AG04450 (cell line): ENCODE measurements around the gene CXCR1. TPM values are rescaled to one million over a fixed set of nuclear protein-coding genes. Genes with fewer than 3 reads are reported as not detected.

Experiments
- CTCF ChIA-PET: fragments of 300-600, 350-600 bp; formaldehyde crosslinking; extraction: SDS; loops from one replicate; lab custom pipeline; 2022; ENCODE audit warnings: antibody characterized with exemption, inconsistent platforms; lab: Charles Lee
- POLR2A ChIA-PET: fragments of 350-600 bp; formaldehyde crosslinking; extraction: SDS; loops from one replicate; lab custom pipeline; 2021; ENCODE audit warnings: antibody characterized with exemption, inconsistent platforms; lab: Yijun Ruan, JAX
- DNase-seq: peaks from one replicate; pipeline ENCODE4 v3.0.0-alpha.2; 2011; ENCODE audit warnings: low read depth, low spot score
- H3K27ac ChIP-seq: one replicate; pipeline ENCODE4 v1.5.1; 2012; ENCODE audit warnings: low read depth, low read length, control low read depth
- H3K27me3 ChIP-seq: one replicate; pipeline ENCODE4 v1.6.0; 2012; ENCODE audit warnings: low read length; ENCODE audit not compliant: control insufficient read depth, insufficient read depth
- H3K4me3 ChIP-seq: 2 replicates; pipeline ENCODE4 v1.5.1; 2011; ENCODE audit warnings: mild to moderate bottlenecking, low read depth, low read length, control low read depth
- H3K9me3 ChIP-seq: 2 replicates; pipeline ENCODE4 v1.5.1; 2012; ENCODE audit warnings: low read length; ENCODE audit not compliant: control insufficient read depth, insufficient read depth
- polyA plus RNA-seq: library from polyadenylated mRNA; depleted of rRNA; stranded (reverse); fragments of >200 nt; gene quantifications from 2 replicates; pipeline ENCODE4 v1.2.3, GENCODE V29; 2011
- TF ChIP-seq, protein P1 (sequence below): IDR thresholded peaks from 2 replicates; pipeline ENCODE4 v1.5.1; 2011; ENCODE audit warnings: low read depth, low read length, control low read depth, inconsistent platforms

Gene CXCR1
- polyA plus RNA-seq, 1 experiment = not detected

DNA sequence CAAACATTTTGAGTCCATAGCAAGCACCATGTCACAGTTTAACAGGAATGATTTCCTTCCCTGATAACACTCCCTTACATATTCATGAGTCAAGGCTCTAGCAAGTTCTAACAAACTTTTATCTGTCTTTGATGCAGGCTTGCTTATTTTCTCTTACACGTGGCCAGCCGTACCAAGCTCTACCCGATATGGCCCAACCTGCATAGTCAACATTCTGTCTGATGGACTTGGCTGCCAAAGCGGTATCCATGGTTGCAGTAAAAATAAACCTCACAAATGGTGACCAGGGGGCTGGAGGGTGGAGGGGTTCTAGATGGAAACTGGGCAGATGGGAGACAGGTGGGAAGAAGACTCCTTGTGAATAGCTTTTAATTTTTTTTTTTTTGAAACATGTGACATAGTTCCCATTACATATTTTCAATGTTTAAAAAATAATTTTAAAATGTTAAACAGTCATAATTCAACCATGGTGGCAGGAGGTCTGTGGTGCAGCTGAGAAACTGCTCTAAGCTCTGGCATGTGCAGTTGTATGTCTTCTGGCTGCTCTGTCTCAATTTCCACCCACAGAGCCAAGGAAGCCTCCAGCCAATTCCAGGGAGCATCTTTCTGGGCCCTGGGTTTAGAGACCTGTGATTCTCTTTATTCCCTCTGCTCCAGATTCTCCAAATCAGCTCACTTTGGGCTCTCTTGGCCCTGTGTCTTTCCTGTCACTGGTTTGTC is 20.7 kb upstream of the CXCR1 start:
- no peaks in the 10 kb centered on the region for H3K9me3 ChIP-seq
- TF ChIP-seq, protein P1, sequence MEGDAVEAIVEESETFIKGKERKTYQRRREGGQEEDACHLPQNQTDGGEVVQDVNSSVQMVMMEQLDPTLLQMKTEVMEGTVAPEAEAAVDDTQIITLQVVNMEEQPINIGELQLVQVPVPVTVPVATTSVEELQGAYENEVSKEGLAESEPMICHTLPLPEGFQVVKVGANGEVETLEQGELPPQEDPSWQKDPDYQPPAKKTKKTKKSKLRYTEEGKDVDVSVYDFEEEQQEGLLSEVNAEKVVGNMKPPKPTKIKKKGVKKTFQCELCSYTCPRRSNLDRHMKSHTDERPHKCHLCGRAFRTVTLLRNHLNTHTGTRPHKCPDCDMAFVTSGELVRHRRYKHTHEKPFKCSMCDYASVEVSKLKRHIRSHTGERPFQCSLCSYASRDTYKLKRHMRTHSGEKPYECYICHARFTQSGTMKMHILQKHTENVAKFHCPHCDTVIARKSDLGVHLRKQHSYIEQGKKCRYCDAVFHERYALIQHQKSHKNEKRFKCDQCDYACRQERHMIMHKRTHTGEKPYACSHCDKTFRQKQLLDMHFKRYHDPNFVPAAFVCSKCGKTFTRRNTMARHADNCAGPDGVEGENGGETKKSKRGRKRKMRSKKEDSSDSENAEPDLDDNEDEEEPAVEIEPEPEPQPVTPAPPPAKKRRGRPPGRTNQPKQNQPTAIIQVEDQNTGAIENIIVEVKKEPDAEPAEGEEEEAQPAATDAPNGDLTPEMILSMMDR = no peak
- ChIA-PET POLR2A (no interaction called here), CTCF (interaction anchor here (0.6 to 1.5 kb wide), 6 partner anchors 14 to 273 kb away, joined by 3 to 5 read pairs (median 4); no protein-coding TSS in a partner anchor)
- no peak for DNase-seq
- H3K27ac ChIP-seq = no peak overlapping the region
- no peak overlapping the region for H3K4me3 ChIP-seq
- H3K27me3 ChIP-seq = peaks cover 14% of the 10 kb centered on the region

DNA sequence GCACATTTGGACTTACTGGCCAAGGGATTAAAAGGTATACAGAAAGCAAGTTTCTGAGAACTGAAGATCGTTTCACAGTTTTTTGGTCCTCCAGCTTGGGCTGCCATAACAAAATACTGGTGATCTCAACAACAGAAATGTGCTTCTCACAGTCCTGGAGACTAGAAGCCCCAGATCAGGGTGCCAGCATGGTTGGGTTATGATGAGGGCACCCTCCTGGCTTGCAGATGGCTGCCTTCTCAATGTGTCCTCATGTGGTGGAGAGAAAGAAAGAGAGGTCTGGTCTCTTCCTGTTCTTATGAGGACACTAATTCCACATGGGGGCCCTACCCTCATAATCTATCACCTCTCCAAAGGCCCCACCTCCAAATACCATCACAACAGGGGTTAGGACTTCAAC is 20.1 kb upstream of the CXCR1 start:
- POLR2A ChIA-PET = no interaction called here
- CTCF ChIA-PET = interaction anchor here (1.4 to 1.5 kb wide), 2 partner anchors 72 to 274 kb away, joined by 3 to 5 read pairs; no protein-coding TSS in a partner anchor
- Histone ChIP-seq H3K27me3 (peaks cover 11% of the 10 kb centered on the region), H3K9me3 (no peaks in the 10 kb centered on the region), H3K27ac (no peak overlapping the region), H3K4me3 (no peak overlapping the region)
- TF ChIP-seq, protein P1 = no peak
- no peak for DNase-seq

DNA sequence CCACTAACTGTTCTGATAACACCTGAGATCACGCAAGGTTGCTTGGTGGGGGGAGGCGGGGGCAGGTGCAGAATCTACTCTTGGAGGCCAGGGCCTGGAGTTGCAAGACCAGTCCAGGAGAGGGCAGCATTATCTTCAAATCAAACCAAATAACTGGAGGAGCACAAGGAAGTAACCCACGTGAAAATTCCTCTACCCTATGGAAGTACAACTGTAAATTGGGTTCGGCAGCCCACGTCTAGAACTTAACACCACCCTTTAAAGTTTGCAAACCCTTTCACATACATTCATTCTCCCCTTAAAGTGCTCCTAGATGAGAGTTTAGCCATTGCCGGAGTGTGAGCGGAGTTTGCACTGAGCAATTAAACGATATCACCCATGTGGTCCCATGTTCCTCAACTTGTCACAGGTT is 19.6 kb upstream of the CXCR1 start:
- H3K4me3 ChIP-seq = no peak overlapping the region
- ChIA-PET POLR2A (no interaction called here), CTCF (no interaction called here)

DNA sequence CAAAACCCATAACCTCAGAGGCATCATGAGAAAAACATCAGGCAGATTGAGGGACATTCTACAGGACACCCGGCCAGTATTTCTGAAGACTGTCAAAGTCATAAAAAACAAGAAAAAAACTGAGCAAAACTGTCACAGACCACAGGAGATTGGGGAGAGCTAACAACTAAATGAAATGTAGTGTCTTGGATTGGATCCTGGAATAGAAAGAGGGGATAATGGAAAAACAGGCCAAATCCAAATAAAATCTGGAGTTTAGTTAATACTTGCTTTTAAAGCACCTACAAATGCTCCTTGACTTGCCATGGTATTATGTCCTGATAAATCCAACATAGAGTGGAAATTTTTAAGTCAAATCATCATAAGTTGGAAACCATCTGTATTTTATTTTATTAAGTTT is 17.6 kb upstream of the CXCR1 start:
- CTCF ChIA-PET = no interaction called here
- POLR2A ChIA-PET = no interaction called here
- no peaks in the 10 kb centered on the region for H3K9me3 ChIP-seq
- H3K27me3 ChIP-seq = peaks cover 23% of the 10 kb centered on the region
- H3K27ac ChIP-seq = no peak overlapping the region
- DNase-seq = no peak
- TF ChIP-seq, protein P1 = no peak
- no peak overlapping the region for H3K4me3 ChIP-seq

More for the DNA sequence above, 19.6 kb upstream of the CXCR1 start:
- peak; percentile 37 for DNase-seq
- no peak overlapping the region for H3K27ac ChIP-seq
- peaks cover 11% of the 10 kb centered on the region for H3K27me3 ChIP-seq
- no peaks in the 10 kb centered on the region for H3K9me3 ChIP-seq
- TF ChIP-seq, protein P1 = peak; percentile 81

DNA sequence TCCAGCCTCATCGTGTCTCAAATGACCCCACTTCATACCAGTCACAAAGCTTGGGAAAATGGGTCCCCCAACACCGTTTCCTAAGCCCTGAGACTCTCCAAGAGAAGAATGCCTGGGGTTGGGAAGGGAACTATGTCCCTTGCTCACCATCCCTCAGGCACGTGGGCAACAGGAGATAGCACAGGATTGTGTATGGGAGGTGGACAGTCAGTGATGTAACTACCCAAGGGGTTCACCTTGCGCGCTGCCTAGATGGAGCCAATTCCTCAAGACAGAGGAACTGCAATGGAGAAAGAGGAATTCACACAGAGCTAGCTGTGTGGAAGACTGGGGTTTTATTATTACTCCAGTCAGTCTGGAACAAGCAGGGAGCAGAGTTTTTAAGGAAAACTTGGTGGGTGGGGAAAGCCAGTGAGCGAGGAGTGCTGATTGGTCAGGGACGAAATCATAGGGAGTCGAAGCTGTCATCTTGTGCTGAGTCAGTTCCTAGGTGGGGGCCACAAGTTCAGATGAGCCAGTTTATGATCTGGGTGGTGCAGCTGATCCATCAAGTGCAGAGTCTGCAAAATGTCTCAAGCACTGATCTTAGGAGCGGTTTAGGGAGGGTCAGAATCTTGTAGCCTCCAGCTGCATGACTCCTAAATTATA is 13.8 kb upstream of the CXCR1 start:
- peaks cover 19% of the 10 kb centered on the region for H3K27me3 ChIP-seq
- no peaks in the 10 kb centered on the region for H3K9me3 ChIP-seq
- TF ChIP-seq, protein P1 = no peak
- DNase-seq = no peak
- no peak overlapping the region for H3K27ac ChIP-seq
- CTCF ChIA-PET = interaction anchor here (0.6 kb wide), 1 partner anchor 1703 kb away, joined by 3 read pairs; no protein-coding TSS in a partner anchor
- no peak overlapping the region for H3K4me3 ChIP-seq
- POLR2A ChIA-PET = no interaction called here
